Colonic mucosa (tissue), 4 donors: Measurements from ENCODE around the gene SIPA1. TPM values are rescaled to one million over a fixed set of nuclear protein-coding genes. Genes with fewer than 3 reads are reported as not detected.

Experiments used
- DNase-seq: peaks from one replicate; pipeline ENCODE4 v3.0.0-alpha.2; 2020
- H3K27ac ChIP-seq: fragments of 200-600 bp; one replicate; pipeline ENCODE4 v1.8.0; 2021
- H3K27me3 ChIP-seq: fragments of 200-600 bp; one replicate; pipeline ENCODE4 v1.8.0; 2021
- H3K36me3 ChIP-seq: fragments of 200-600 bp; one replicate; pipeline ENCODE4 v1.8.0; 2021
- H3K4me1 ChIP-seq: fragments of 200-600 bp; one replicate; pipeline ENCODE4 v1.8.0; 2021; ENCODE audit warnings: mild to moderate bottlenecking
- H3K4me3 ChIP-seq: fragments of 200-600 bp; one replicate; pipeline ENCODE4 v1.8.0; 2021
- H3K9ac ChIP-seq, 2 donors: one replicate each; pipeline ENCODE4 v1.7.0; 2013; ENCODE audit warnings: control low read depth in 2 of 2, low read depth in 2 of 2, low read length in 2 of 2
- H3K9me3 ChIP-seq: fragments of 200-600 bp; one replicate; pipeline ENCODE4 v1.8.0; 2021
- CTCF ChIP-seq: fragments of 200-600 bp; IDR thresholded peaks from one replicate; pipeline ENCODE4 v1.8.0; 2022; ENCODE audit warnings: antibody characterized with exemption, mild to moderate bottlenecking
- intact Hi-C: fragments of 100-400 bp; cut with DNase I; formaldehyde crosslinking; loops from one replicate; pipeline ENCODE4 v1.14.1; 2022
- total RNA-seq, 2 donors: library from RNA; stranded (reverse); fragmentation: NEBNext Ultra II Directional in 1 of 2; extraction: Animal tissue kit (Norgen Biotek cat#: 25700) in 1 of 2; gene quantifications; one replicate each; pipeline ENCODE4 v1.2.1, GENCODE V29; 2021
- donor health status: healthy.
- donor health status: DM: no; HTN: no; CAD: no.
- donor health status: DM: no; HTN: no; CAD: no.

The SIPA1 gene
- total RNA-seq, 2 donors from 2014 or later: 21.0 to 33.0 TPM

- no peak for TF ChIP-seq CTCF
- Histone ChIP-seq H3K9me3 (no peaks in the 10 kb centered on the region), H3K27ac (no peak within 1 kb of the TSS), H3K4me1 (peaks cover 5% of the 10 kb centered on the region), H3K9ac (no peak within 1 kb of the TSS), H3K27me3 (no peaks in the 10 kb centered on the region), H3K36me3 (peaks cover 8% of the 10 kb centered on the region), H3K4me3 (no peak within 1 kb of the TSS)
- DNase-seq: no peak
- intact Hi-C loops: no loop called here
These were observed 42.2 kb upstream of the SIPA1 start, which contains the start of gene KCNK7 for GRCh38 chr11:65595543-65596281. Gene KCNK7, minus strand, starts transcription at chr11:65595800. Its CDS starts 28 bp downstream, at chr11:65595772.

GRCh38 chr11:65596520-65596919 is 41.4 kb upstream of the SIPA1 start:
- Histone ChIP-seq H3K9ac (no peak overlapping the region), H3K36me3 (peaks cover 8% of the 10 kb centered on the region), H3K4me3 (no peak overlapping the region), H3K27ac (no peak overlapping the region), H3K27me3 (no peaks in the 10 kb centered on the region), H3K9me3 (no peaks in the 10 kb centered on the region), H3K4me1 (peaks cover 5% of the 10 kb centered on the region)
- intact Hi-C loops: no loop called here
- TF ChIP-seq CTCF: no peak
- no peak for DNase-seq

GRCh38 chr11:65598258-65598699 is 39.6 kb upstream of the SIPA1 start:
- Histone ChIP-seq H3K4me1 (peaks cover 5% of the 10 kb centered on the region), H3K4me3 (no peak overlapping the region), H3K27me3 (no peaks in the 10 kb centered on the region), H3K27ac (no peak overlapping the region), H3K36me3 (peaks cover 8% of the 10 kb centered on the region), H3K9me3 (no peaks in the 10 kb centered on the region), H3K9ac (no peak overlapping the region)
- intact Hi-C loops: no loop called here
- no peak for TF ChIP-seq CTCF
- no peak for DNase-seq

- intact Hi-C loops: no loop called here
- H3K36me3 ChIP-seq: peaks cover 11% of the 10 kb centered on the region
- no peak overlapping the region for H3K4me3 ChIP-seq
- no peaks in the 10 kb centered on the region for H3K9me3 ChIP-seq
- no peaks in the 10 kb centered on the region for H3K27me3 ChIP-seq
- H3K27ac ChIP-seq: no peak overlapping the region
- DNase-seq: no peak
- TF ChIP-seq CTCF: no peak
- no peak overlapping the region for H3K9ac ChIP-seq
- H3K4me1 ChIP-seq: peaks cover 5% of the 10 kb centered on the region
These were observed 38.5 kb upstream of the SIPA1 start for GRCh38 chr11:65599216-65599954.

GRCh38 chr11:65599955-65600246 is 38.0 kb upstream of the SIPA1 start:
- Histone ChIP-seq H3K4me3 (no peak overlapping the region), H3K4me1 (peaks cover 5% of the 10 kb centered on the region), H3K9ac (no peak overlapping the region), H3K9me3 (no peaks in the 10 kb centered on the region), H3K36me3 (peaks cover 15% of the 10 kb centered on the region), H3K27me3 (no peaks in the 10 kb centered on the region), H3K27ac (no peak overlapping the region)
- no peak for TF ChIP-seq CTCF
- no peak for DNase-seq
- intact Hi-C loops: no loop called here
